Endothelial cell of umbilical vein (primary cell): ENCODE data around the gene GPA33. TPM values are rescaled to one million over a fixed set of nuclear protein-coding genes. Genes with fewer than 3 reads are reported as not detected.

Source experiments
- BruUV-seq: library from RNA; stranded (reverse); fragments of 400-500 nt; replicated peaks from 2 replicates; lab custom pipeline; 2021; lab: Mats Ljungman, UMichigan
- CTCF ChIA-PET: fragments of 300-600, 350-600 bp; sonication (Branson Sonifier 250); formaldehyde crosslinking; loops from one replicate; lab custom pipeline; 2021; ENCODE audit warnings: antibody characterized with exemption, inconsistent platforms; lab: Charles Lee
- POLR2A ChIA-PET: fragments of 300-600, 350-600 bp; sonication (Branson Sonifier 250); formaldehyde crosslinking; loops from one replicate; lab custom pipeline; 2021; ENCODE audit warnings: antibody characterized with exemption, inconsistent platforms; lab: Charles Lee
- DNase-seq: peaks from one replicate; pipeline ENCODE4 v3.0.0-alpha.2; 2011; ENCODE audit warnings: low read depth, low spot score
- FAIRE-seq: peaks from 2 replicates; lab custom pipeline; 2011; peaks lifted over from hg19 to GRCh38; lab: Jason Lieb, UNC
- H2AFZ ChIP-seq: 2 replicates; pipeline ENCODE4 v1.6.0; 2012; ENCODE audit warnings: low read depth, low read length, control low read depth, inconsistent platforms
- H3K27ac ChIP-seq: 2 replicates; pipeline ENCODE4 v1.5.1; 2011; ENCODE audit warnings: low read depth, mild to moderate bottlenecking, control low read depth, low read length, moderate library complexity; ENCODE audit not compliant: insufficient read depth
- H3K27me3 ChIP-seq, 2 experiments: 2 replicates each; pipeline versions ENCODE4 v1.6.0 to v1.6.1; 2011; ENCODE audit warnings: low read length in 2 of 2, mixed read lengths in 1 of 2; ENCODE audit not compliant: control insufficient read depth in 2 of 2, insufficient read depth in 2 of 2
- H3K36me3 ChIP-seq, 2 experiments: 2 replicates in 1 of 2; 3 replicates in 1 of 2; pipeline ENCODE4 v1.5.1; 2011; ENCODE audit warnings: low read length in 2 of 2, mild to moderate bottlenecking in 1 of 2, moderate library complexity in 1 of 2; ENCODE audit not compliant: control insufficient read depth in 2 of 2, insufficient read depth in 2 of 2; ENCODE audit errors: extremely low read depth in 1 of 2
- H3K4me1 ChIP-seq: 3 replicates; pipeline ENCODE4 v1.5.1; 2011; ENCODE audit warnings: mild to moderate bottlenecking, low read length; ENCODE audit not compliant: control insufficient read depth, insufficient read depth; ENCODE audit errors: extremely low read depth
- H3K4me2 ChIP-seq: 2 replicates; pipeline ENCODE4 v1.6.1; 2011; ENCODE audit warnings: low read length, control low read depth, mixed read lengths; ENCODE audit not compliant: insufficient read depth
- H3K4me3 ChIP-seq, 3 experiments: fragments of 200-600 bp in 1 of 3; sonication (generic), shearing (Covaris generic) in 1 of 3; replicated peaks in 1 of 3; 2 replicates each; pipeline ENCODE4 v1.5.1; 2011 to 2016; ENCODE audit warnings: control low read depth in 3 of 3, low read length in 3 of 3, mild to moderate bottlenecking in 2 of 3, inconsistent platforms in 1 of 3, low read depth in 1 of 3, moderate library complexity in 1 of 3; ENCODE audit not compliant: insufficient read depth in 1 of 3
- H3K79me2 ChIP-seq: 2 replicates; pipeline ENCODE4 v1.6.0; 2012; ENCODE audit warnings: low read length, inconsistent platforms; ENCODE audit not compliant: control insufficient read depth, insufficient read depth
- H3K9ac ChIP-seq: replicated peaks from 2 replicates; pipeline ENCODE3; 2011; ENCODE audit warnings: low read length, control low read depth; ENCODE audit not compliant: insufficient read depth; ENCODE audit errors: extremely low read depth
- H3K9me1 ChIP-seq: replicated peaks from 3 replicates; pipeline ENCODE4 v1.6.0; 2011; ENCODE audit warnings: mild to moderate bottlenecking, low read length; ENCODE audit not compliant: control insufficient read depth, insufficient read depth; ENCODE audit errors: extremely low read depth
- H3K9me3 ChIP-seq: replicated peaks from 2 replicates; pipeline ENCODE4 v1.5.1; 2012; ENCODE audit warnings: low read length, inconsistent platforms; ENCODE audit not compliant: control insufficient read depth, insufficient read depth
- H4K20me1 ChIP-seq: replicated peaks from 2 replicates; pipeline ENCODE3; 2011; ENCODE audit warnings: mild to moderate bottlenecking, low read length; ENCODE audit not compliant: control insufficient read depth, insufficient read depth; ENCODE audit errors: extremely low read depth
- CTCF ChIP-seq, 2 donors: IDR thresholded peaks; 1 replicate in 1 of 2; 2 replicates in 1 of 2; pipeline ENCODE4 v1.5.1; 2011; ENCODE audit warnings: low read length in 2 of 2, mild to moderate bottlenecking in 2 of 2, moderate library complexity in 2 of 2, control low read depth in 1 of 2, inconsistent platforms in 1 of 2, low read depth in 1 of 2; ENCODE audit not compliant: insufficient read depth in 1 of 2; ENCODE audit errors: extremely low read depth in 1 of 2
- EZH2 ChIP-seq: IDR thresholded peaks from 2 replicates; pipeline ENCODE4 v1.6.1; 2012; ENCODE audit warnings: borderline replicate concordance, low read depth, mild to moderate bottlenecking, moderate library complexity, low read length, inconsistent platforms; ENCODE audit not compliant: severe bottlenecking
- FOS ChIP-seq: IDR thresholded peaks from 2 replicates; pipeline ENCODE4 v1.6.1; 2011; ENCODE audit warnings: mild to moderate bottlenecking, low read length, moderate library complexity, borderline replicate concordance; ENCODE audit not compliant: insufficient read depth
- GATA2 ChIP-seq: IDR thresholded peaks from 2 replicates; pipeline ENCODE4 v1.7.0; 2011; ENCODE audit warnings: low read depth, mild to moderate bottlenecking, moderate library complexity, mixed read lengths, low read length; ENCODE audit not compliant: insufficient read length, insufficient read depth
- JUN ChIP-seq: IDR thresholded peaks from 2 replicates; pipeline ENCODE4 v1.6.1; 2011; ENCODE audit warnings: borderline replicate concordance, low read depth; ENCODE audit not compliant: insufficient read length, insufficient read depth
- MAX ChIP-seq: IDR thresholded peaks from 2 replicates; pipeline ENCODE4 v1.6.1; 2011; ENCODE audit not compliant: insufficient read depth, insufficient read length
- MYC ChIP-seq: IDR thresholded peaks from one replicate; pipeline ENCODE4 v1.6.1; 2011; ENCODE audit warnings: mild to moderate bottlenecking, low read depth, low read length
- POLR2A ChIP-seq: IDR thresholded peaks from 2 replicates; pipeline ENCODE4 v1.6.1; 2012; ENCODE audit warnings: low read depth, mild to moderate bottlenecking, control low read depth, low read length
- POLR2AphosphoS5 ChIP-seq: IDR thresholded peaks from 2 replicates; pipeline ENCODE4 v1.6.1; 2012; ENCODE audit warnings: low read depth, mild to moderate bottlenecking, control low read depth, low read length, moderate library complexity; ENCODE audit not compliant: insufficient read depth
- dilution Hi-C: fragments of 300-500 bp; cut with MboI; formaldehyde crosslinking; loops from one replicate; pipeline ENCODE4 v1.15.0; 2019; ENCODE audit warnings: low sequenced_read_pairs; ENCODE audit not compliant: extremely low pct_ligation_motif_present
- intact Hi-C: fragments of 100-400 bp; cut with micrococcal nuclease; formaldehyde crosslinking; loops from one replicate; pipeline ENCODE4 v1.10.0; 2022
- polyA plus RNA-seq, 4 experiments: library from polyadenylated mRNA; depleted of rRNA in 3 of 4; stranded (reverse) in 3 of 4; unstranded in 1 of 4; fragments of >200 nt; gene quantifications; 2 replicates each; pipeline versions ENCODE4 v1.2.1 to v1.2.3, GENCODE V29; 2011 to 2012; ENCODE audit warnings: missing spikeins in 1 of 4
- total RNA-seq: library from RNA; stranded (reverse); gene quantifications from 2 replicates; pipeline ENCODE4 v1.2.3, GENCODE V29; 2021

Gene GPA33
- total and polyA plus RNA-seq, 2 donors (not counting 3 experiments of a cell fraction or from before 2014, with no cell fraction given) = not detected

- Histone ChIP-seq H3K9ac (no peak overlapping the region), H3K4me2 (no peak overlapping the region), H4K20me1 (no peaks in the 10 kb centered on the region), H3K4me1 (no peaks in the 10 kb centered on the region), H3K9me3 (no peaks in the 10 kb centered on the region), H3K9me1 (no peaks in the 10 kb centered on the region), H2AFZ (no peak overlapping the region), H3K4me3 (no peak overlapping the region), H3K36me3 (no peaks in the 10 kb centered on the region), H3K27me3 (no peaks in the 10 kb centered on the region), H3K79me2 (no peaks in the 10 kb centered on the region), H3K27ac (no peak overlapping the region)
- ChIA-PET POLR2A (no interaction called here), CTCF (no interaction called here)
- TF ChIP-seq EZH2 = no peak
- no peak for TF ChIP-seq CTCF (IDR thresholded peaks at IDR 0.05; ENCODE audit: extremely low read depth in 1 of 2, insufficient read depth in 1 of 2, low read depth in 1 of 2, low read length in 2 of 2)
- no peak for TF ChIP-seq JUN
- no peak for TF ChIP-seq GATA2
- TF ChIP-seq MYC = no peak
- TF ChIP-seq POLR2AphosphoS5 = no peak
- TF ChIP-seq MAX = no peak
- no peak for TF ChIP-seq POLR2A
- no peak for TF ChIP-seq FOS
- dilution Hi-C loops = no loop called here
- FAIRE-seq (no peak), DNase-seq (no peak)
- no TSS peak for BruUV-seq
- intact Hi-C loops = no loop called here
Measured at GRCh38 chr1:167094690-167095089, 4.5 kb upstream of the GPA33 start.
